ENCODE measurements around the gene TDRD12. TPM values are rescaled to one million over a fixed set of nuclear protein-coding genes. Genes with fewer than 3 reads are reported as not detected.

TDRD12 gene
- total RNA-seq, 1 donor from 2014 or later = not detected

- no peaks in the 10 kb centered on the region for H3K4me1 Mint-ChIP-seq (ENCODE audit: low read depth, unreplicated experiment)
- peaks cover 4% of the 10 kb centered on the region for H3K27me3 Mint-ChIP-seq (ENCODE audit: unreplicated experiment)
- H3K27ac Mint-ChIP-seq (ENCODE audit: unreplicated experiment) = no peak overlapping the region
- H3K9me3 Mint-ChIP-seq (ENCODE audit: unreplicated experiment) = peaks cover 2% of the 10 kb centered on the region
- H3K36me3 Mint-ChIP-seq (ENCODE audit: unreplicated experiment) = no peaks in the 10 kb centered on the region
- no peak for TF ChIP-seq CTCF (IDR thresholded peaks at IDR 0.05; ENCODE audit: partially characterized antibody, unreplicated experiment)
- no peak for DNase-seq
- H3K4me3 Mint-ChIP-seq (ENCODE audit: unreplicated experiment) = no peak overlapping the region
These were observed 809 bp downstream of the TDRD12 start for GRCh38 chr19:32720216-32720935.

- Mint-ChIP-seq H3K9me3 (ENCODE audit: unreplicated experiment) (peaks cover 2% of the 10 kb centered on the region), H3K27ac (ENCODE audit: unreplicated experiment) (no peak overlapping the region), H3K27me3 (ENCODE audit: unreplicated experiment) (peaks cover 4% of the 10 kb centered on the region), H3K4me1 (ENCODE audit: low read depth, unreplicated experiment) (no peaks in the 10 kb centered on the region), H3K4me3 (ENCODE audit: unreplicated experiment) (no peak overlapping the region), H3K36me3 (ENCODE audit: unreplicated experiment) (no peaks in the 10 kb centered on the region)
- no peak for DNase-seq
- no peak for TF ChIP-seq CTCF (IDR thresholded peaks at IDR 0.05; ENCODE audit: partially characterized antibody, unreplicated experiment)
These were observed 1.3 kb downstream of the TDRD12 start for GRCh38 chr19:32720936-32721250.

DNA sequence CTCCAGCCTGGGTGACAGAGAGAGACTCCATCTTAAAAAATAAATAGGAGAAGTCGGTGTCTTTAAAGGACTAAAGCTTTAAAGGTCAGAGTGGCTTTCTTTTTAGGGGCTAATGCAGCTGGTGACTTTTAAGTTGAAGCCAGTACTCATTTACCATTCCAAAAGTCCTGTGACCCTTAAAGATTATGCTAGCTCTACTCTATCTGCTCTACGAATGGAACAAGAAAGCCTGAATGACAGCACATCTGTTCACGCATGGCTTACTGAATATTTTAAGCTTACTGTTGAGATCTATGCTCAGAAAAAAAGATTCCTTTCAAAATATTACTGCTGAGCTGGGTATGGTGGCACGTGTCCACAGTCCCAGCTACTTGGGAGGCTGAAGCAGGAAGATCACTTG is 16.4 kb downstream of the TDRD12 start:
- no peaks in the 10 kb centered on the region for H3K36me3 Mint-ChIP-seq (ENCODE audit: unreplicated experiment)
- no peak for DNase-seq
- no peaks in the 10 kb centered on the region for H3K4me1 Mint-ChIP-seq (ENCODE audit: low read depth, unreplicated experiment)
- H3K27me3 Mint-ChIP-seq (ENCODE audit: unreplicated experiment) = no peaks in the 10 kb centered on the region
- H3K4me3 Mint-ChIP-seq (ENCODE audit: unreplicated experiment) = no peak overlapping the region
- no peak for TF ChIP-seq CTCF (IDR thresholded peaks at IDR 0.05; ENCODE audit: partially characterized antibody, unreplicated experiment)
- no peak overlapping the region for H3K27ac Mint-ChIP-seq (ENCODE audit: unreplicated experiment)
- peaks cover 6% of the 10 kb centered on the region for H3K9me3 Mint-ChIP-seq (ENCODE audit: unreplicated experiment)

DNA sequence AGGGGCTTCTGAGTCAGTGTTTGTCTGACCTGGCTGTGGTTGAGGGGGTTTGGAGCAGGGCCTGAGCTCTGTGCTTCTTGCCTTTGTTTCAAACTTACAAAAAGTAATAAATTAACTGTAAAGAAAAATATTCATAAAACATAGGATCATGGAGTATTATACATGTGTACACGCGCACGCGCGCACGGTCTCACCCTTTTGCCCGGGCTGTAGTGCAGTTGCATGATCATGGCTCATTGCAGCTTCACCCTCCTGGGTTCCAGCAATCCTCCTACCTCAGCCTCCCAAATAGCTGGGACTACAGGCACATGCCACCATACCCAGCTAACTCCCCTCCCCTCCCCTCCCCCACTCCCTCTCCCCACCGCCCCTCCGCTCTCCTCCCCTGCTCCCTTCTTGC is 23.5 kb downstream of the TDRD12 start:
- no peaks in the 10 kb centered on the region for H3K4me1 Mint-ChIP-seq (ENCODE audit: low read depth, unreplicated experiment)
- H3K27ac Mint-ChIP-seq (ENCODE audit: unreplicated experiment) = no peak overlapping the region
- TF ChIP-seq CTCF (IDR thresholded peaks at IDR 0.05; ENCODE audit: partially characterized antibody, unreplicated experiment) = no peak
- peaks cover 5% of the 10 kb centered on the region for H3K9me3 Mint-ChIP-seq (ENCODE audit: unreplicated experiment)
- DNase-seq = no peak
- no peaks in the 10 kb centered on the region for H3K36me3 Mint-ChIP-seq (ENCODE audit: unreplicated experiment)
- peaks cover 1% of the 10 kb centered on the region for H3K27me3 Mint-ChIP-seq (ENCODE audit: unreplicated experiment)
- no peak overlapping the region for H3K4me3 Mint-ChIP-seq (ENCODE audit: unreplicated experiment)

DNA sequence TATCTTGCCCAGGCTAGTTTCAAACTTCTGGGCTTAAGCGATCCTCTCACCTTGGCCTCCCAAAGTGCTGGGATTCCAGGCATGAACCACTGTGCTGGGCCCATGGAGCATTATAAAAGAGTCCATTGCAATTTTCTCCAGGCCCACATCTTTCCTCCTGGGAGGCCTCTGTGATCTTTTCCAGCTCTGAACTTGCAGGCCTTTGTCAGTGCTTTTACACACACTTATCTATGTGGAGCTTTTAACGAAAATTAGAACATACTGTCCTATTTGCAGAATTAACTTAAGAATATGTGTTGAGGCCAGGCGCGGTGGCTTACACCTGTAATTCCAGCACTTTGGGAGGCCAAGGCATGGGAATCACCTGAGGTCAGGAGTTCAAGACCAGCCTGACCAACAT is 23.9 kb downstream of the TDRD12 start:
- Mint-ChIP-seq H3K9me3 (ENCODE audit: unreplicated experiment) (peaks cover 5% of the 10 kb centered on the region), H3K4me1 (ENCODE audit: low read depth, unreplicated experiment) (no peaks in the 10 kb centered on the region), H3K36me3 (ENCODE audit: unreplicated experiment) (no peaks in the 10 kb centered on the region), H3K27ac (ENCODE audit: unreplicated experiment) (no peak overlapping the region), H3K4me3 (ENCODE audit: unreplicated experiment) (no peak overlapping the region), H3K27me3 (ENCODE audit: unreplicated experiment) (peaks cover 3% of the 10 kb centered on the region)
- DNase-seq = no peak
- no peak for TF ChIP-seq CTCF (IDR thresholded peaks at IDR 0.05; ENCODE audit: partially characterized antibody, unreplicated experiment)
